HG03521 (cell line): ENCODE results near the gene KRTAP24-1.

Experiments
- ATAC-seq: cut with Tn5 transposase; IDR thresholded peaks from one replicate; pipeline ENCODE4 v1.9.1; 2021; ENCODE audit warnings: mild to moderate bottlenecking, moderate library complexity; ENCODE audit not compliant: unreplicated experiment

The KRTAP24-1 gene, protein sequence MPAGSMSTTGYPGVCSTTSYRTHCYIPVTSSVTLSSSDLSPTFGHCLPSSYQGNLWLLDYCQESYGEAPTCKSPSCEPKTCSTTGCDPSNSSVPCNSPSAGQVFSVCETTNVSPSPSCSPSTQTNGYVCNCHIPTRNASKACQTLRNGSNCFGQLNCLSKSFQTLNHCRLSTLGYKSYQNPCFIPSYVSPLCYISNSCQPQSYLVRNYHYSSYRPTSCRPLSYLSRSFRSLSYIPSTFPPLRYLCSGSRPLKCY

DNA sequence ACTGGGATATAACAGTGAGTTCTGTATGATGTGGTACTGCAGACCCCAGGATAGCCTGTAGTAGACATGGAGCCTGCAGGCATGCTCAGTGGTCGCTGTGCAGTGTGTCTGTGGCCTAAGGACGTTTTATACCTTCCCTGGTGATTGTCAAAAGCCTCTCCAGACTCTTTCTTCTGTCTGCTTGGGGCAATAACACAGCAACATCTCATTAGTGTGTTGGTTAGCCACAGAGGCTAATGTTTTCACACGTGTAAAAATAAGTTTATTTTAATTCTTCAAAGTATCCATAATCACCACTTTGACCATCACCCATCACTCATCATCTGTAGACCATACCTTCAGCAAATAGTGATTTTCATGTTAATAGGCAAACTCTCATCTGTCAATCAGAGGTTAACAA, at the start of gene KRTAP24-1:
KRTAP24-1 (minus strand) TSS at position 101 of the 400 bp plus-strand sequence; CDS start at position 83, 18 bp downstream.
- no peak for ATAC-seq

DNA sequence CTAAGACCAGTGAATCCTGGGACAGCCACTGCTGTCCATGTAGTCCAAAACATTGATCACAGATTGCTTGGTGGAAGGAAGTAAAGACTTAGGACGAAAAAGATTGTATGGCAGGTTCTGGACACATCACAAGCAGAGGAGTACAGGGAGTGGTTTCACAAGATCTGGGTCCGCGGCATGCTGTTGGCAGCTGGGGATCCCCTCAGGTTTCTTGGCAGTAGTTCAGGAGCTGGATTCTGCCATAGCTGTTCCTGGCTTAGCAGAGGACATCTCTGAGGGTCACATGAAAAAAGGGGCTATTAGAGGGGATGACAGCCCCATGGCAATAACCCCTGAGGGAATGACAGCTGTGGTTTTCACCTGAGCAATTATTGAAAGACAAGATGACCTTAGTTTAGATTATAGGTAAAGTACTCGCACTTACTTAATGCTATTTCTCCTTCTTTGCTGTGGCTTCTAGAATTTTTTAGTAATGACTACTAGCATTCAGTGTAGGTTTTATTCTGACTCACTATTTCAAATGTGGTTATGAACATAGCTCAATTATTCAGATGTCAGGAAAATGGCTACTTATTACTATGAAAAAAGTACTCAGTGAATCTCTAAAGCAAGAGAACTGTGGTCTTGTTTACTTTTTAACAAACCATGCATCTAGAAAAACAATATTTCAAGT, 46.6 kb upstream of the KRTAP24-1 start:
- ATAC-seq: no peak

DNA sequence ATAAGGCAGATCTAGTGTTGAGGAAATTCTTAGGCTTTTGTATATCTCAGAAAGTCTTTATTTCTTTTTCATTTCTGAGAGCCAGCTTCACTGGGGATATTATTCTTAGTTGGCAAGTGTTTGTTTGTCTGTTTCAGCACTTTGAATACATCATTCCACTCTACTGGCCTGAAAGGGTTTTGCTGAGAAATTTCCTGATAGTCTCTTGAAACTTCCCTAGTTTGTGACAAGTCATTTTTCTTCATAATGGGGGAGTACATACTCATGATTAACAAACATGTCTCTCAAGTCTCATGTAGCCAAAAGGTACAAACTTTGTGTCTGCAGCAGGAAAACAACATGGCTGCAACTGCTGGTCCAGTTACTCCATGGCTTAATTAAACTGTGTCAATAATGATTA, 43.6 kb upstream of the KRTAP24-1 start:
- no peak for ATAC-seq

DNA sequence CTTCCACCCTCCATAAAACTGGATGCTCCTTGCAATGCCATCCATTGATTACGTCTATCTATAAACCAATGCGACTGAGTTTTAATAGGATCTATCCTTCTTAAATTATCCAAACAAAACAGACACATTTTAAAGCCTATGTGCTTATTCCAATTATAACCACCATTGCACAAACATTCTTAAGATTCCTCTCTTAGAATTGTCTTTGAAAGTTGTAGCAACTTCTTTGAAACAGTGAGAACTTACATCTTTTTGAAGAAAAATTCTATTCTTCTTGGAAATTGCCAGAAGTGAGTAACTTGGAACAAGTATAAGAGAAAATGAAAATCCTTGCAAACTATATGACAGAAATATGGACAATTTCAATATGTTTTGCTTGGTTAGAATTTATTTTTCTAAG, 37.5 kb upstream of the KRTAP24-1 start, which contains the start of gene KRTAP26-1:
KRTAP26-1 (minus strand) TSS at position 101 of the 400 bp plus-strand sequence. CDS start 280 bp downstream, outside the sequence.
- ATAC-seq: no peak

DNA sequence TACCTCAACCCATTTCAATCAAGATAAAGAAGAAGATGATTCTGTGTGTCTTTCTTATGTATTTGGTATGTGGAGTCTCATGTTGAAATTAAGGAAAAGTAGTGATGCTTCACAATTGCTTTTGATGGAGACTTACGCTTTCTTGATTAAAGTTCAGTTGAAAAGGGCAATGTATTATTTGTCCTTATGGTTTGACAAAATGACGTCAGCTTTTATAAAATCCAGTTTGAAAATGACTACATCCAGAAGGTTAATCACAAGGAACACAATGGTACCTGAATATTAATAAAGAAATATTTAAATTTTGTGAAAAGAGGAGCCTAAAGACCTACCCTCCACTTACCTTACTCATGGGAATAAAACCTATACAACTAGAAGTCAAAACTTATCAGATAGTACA, 33.0 kb upstream of the KRTAP24-1 start:
- ATAC-seq: no peak

DNA sequence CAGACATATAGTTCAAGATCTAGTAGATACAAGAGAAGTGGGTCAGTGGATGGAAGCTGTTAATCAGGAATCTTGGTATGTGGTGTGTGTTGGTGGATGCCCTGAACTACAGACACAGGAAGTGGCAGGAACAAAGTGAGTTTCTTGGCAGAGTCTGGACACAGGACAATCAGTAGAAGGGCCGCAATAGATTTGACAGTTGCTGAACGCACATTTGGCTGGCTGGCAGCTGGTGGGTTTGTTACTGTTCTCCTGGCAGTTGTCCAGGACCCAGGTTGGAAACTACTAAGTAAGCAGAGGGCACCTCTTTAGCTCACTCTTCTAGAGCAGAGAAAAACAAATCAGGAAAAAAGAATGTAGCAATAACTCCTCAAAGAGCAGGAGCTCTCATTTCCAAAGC, 24.1 kb upstream of the KRTAP24-1 start:
- no peak for ATAC-seq

DNA sequence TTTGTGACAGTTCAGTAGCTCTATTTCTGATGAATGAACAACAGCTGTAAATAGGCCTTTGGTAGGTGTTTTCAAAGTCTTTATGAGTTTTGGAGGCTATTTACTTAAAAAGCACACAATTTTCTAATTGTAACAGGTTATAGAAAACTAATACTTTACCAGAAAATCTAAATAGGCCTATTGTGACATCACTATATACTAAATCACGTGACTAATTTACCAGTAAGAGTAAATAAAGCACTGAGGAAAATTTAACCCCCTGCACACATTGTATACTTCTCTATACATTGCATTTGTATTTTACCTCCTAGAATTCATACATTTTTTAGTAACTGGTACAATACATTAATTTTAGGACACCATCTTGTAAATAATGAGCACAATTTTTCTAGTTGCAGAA, 22.4 kb upstream of the KRTAP24-1 start:
- ATAC-seq: no peak

DNA sequence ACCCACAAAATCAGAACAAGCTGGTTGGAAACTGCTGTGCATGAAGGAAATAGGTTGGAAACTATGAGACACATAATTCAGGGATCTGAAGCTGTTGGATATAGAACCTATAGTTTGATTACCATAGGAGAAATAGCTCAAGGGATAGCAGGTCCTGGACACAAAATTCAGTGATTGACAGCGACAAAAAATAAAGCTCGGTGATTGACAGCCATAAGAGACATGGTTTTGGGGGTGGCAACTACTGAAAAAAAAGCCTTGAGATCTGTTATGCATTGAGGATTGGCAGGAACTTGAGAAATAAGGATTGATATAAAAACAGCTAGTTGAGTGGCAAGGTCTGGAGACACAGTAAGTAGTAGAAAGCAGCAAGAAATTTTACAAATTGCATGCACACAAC, 6.5 kb upstream of the KRTAP24-1 start, which contains the start of gene KRTAP25-1:
KRTAP25-1 (minus strand) TSS at position 300 of the 400 bp plus-strand sequence; CDS start at position 276, 24 bp downstream.
- no peak for ATAC-seq

DNA sequence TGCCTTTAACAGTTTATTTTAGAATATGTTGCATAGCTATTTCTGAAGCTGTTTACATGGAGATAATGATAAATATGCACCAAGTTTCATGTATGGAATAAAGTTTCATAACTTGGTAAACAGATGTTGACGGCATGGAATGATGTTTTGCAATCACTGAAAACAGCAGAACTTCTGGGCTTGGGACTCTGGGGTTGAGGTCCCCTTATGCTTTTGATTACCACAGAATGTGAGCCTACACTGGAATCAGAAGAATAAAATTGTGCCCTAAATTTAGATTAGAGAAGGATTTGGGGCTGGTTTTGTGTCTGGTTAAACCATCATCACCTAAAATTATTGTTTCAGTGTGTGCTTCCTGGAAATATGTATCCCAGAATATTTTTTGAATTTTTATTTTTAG, 11.1 kb downstream of the KRTAP24-1 start:
- no peak for ATAC-seq

DNA sequence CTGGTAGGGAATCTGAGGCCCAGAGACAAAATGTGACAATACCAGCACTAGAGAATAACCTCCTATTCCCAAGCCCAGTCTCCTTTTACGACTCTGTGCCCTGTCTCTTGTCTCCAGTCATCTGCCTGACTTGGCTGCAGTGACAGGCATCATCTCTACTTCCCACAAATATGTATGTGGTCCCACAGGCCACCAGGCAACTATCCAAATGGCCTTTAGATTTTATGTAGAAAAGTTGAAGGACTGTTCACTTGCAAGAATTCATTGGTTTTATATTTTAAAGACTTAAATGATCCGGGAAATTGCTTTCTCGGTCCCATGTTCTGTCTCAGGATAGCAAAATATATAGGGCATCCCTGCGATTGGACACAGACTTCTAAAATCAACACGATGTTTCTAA, 11.6 kb downstream of the KRTAP24-1 start:
- no peak for ATAC-seq

DNA sequence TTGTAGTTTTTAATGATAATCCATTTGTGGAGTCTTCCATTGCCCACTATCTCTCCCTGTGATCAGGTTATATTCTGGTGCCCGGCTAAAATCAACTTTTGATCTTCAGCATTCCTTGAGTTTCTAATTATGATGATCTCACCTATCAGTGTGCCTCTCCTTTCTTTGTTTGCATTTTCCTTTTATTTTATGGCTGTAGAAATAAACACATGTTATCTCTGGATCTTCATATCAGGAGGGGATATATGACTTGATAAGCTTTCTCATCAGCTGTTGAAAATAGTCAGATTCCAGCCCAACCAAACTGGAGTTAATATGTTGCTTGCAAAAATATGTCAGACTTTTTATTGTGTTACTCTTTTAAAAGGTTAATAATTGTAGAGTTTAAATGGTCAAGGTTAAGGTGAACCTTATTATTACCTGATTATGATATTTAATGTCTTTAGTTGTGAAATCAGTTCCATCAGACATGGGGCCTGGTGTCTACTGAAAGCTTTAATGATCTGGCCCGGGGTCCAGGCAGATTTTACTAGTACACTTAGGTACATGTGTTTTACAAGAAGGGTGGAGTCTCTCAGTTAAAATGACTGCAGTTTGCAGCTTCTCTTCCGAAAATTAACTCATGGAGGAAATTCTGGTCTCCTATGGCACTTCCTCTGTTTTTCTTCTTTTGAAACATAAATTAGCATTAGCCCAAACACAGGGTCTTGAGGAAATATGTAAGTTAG, 12.8 kb downstream of the KRTAP24-1 start:
- ATAC-seq: no peak

DNA sequence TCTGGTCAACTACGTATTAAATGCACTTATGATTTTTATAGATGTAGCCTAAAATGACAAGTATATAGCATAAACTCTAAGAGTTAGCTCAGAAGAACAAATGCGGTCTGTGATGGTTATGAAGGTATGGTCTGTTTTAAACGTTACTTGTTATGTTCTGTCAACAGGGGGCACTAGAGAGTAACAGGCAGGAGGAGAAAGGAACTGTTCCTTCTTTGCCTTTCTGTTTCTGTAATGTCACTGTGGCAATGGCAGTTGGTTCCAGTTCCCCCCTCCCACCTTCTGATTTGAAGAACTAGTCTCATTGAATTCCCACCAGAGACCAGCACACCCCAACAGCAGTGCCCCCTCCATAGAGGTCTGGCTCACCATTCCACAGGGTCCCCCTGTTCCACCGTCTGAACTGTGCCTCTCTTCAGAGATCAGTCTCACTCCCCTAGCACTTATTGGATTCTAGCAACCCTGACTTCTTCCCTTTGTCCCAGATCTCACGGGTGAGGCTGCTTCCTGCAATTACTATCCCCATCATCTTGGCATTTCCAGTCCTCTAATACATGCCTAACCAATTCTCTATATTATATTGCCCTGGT, 14.0 kb downstream of the KRTAP24-1 start:
- ATAC-seq: no peak

DNA sequence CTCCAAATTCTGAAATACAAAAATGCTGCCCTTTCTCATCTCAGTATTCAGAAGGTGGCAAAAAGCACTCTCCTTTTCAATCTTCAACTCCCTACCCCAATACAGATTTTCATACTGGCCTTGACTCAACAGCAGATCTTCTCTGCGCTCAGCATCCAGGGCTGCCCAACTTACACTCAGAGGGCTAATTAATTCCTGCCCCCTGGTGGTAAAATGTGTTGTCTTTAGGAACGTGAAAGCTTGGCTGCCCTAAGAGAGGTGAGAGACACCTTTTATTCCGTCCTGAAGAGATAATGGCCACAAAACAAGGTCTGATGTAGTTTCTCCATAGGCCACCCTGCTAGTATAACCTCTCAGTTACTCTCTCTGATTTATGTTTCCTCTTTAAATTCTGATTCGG, 25.0 kb downstream of the KRTAP24-1 start:
- ATAC-seq: no peak

DNA sequence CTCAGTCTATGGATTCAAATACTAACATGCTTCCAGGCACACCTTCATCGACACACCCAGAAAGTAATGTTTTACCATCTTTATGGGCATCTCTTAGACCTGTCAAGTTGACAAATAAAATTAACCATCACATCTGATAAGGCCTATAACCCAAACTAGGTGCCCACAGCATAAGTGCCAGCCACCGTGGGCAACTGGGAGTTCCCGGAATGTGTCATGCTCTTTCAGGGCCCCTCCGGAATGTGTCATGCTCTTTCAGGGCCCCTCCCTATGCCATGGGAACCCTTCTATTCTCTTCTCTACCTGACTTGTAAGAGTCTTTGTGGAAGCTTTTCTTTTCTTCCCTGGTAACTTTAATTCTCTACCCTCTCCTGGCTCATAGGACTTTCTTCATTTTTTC, 26.6 kb downstream of the KRTAP24-1 start:
- no peak for ATAC-seq

DNA sequence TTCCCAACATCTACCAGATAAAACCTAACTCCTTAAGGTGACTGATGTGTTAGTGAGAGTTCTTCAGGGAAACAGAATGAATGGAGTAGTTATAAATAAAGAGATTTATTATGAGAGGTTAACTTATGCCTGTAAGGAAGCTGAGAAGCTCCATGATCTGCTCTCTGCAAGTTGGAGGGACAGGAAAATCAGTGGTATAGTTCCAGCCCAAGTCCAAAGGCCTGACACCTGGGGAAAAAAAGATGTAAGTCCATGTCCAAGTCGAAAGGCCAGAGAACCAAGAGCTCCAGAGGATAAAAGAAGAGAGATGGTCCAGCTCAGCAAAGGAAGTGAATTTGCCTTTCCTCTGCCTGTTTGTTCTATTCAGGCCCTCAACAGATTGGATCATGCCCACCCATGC, 27.1 kb downstream of the KRTAP24-1 start:
- ATAC-seq: no peak

DNA sequence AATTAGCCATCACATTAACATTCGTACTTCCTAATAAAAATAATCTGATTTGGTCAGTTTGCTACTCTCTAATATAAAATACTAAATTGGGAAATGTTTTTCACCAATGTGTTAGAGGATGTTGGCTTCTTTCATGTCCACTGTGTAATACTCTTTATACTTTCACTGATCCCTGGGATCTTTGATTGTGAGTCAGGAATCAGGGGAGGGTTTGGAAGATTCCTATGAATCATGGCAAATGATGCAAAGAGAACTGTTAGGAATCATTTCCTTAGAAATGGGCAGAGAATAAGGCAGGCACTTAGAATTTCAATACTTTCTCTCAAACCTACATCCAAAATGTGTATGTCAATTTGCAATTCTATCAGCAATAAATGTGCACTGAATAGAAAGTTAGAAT, 31.0 kb downstream of the KRTAP24-1 start:
- ATAC-seq: no peak

DNA sequence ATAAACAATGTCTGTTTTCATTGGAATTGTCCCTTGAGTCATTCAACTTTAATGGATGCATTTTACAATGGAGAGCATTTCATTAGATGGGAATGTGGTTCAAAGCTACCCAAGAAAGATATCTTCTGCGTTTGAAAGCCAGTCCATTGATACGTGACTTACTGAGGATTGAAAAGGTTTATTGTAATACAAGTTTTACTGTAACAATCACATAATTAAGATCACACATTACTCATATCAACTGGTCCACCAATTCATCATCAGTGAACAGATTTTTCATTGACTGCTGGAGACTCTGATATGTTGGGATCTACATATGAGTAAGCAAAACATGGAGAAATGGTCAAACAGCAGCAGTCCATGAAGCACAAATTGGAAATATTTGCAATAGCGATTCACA, 32.8 kb downstream of the KRTAP24-1 start:
- ATAC-seq: no peak

DNA sequence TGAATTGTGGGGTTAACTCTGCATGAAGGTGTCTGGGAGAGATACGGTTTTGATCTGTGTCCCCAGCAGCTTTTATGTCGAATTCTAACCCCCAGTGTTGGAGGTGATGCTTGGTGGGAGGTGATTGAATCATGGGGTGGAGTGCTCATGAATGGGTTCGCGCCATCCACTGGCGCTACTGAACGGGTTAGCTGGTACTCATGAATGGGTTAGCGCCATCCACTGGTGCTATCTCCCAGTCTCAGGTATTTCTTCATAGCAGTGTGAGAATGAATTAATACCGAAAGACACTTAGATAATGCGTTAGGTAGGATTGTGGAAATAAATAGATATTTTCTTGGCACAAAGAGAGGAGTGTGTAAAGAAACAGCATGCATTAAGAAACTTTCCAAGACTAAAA, 33.9 kb downstream of the KRTAP24-1 start:
- no peak for ATAC-seq

DNA sequence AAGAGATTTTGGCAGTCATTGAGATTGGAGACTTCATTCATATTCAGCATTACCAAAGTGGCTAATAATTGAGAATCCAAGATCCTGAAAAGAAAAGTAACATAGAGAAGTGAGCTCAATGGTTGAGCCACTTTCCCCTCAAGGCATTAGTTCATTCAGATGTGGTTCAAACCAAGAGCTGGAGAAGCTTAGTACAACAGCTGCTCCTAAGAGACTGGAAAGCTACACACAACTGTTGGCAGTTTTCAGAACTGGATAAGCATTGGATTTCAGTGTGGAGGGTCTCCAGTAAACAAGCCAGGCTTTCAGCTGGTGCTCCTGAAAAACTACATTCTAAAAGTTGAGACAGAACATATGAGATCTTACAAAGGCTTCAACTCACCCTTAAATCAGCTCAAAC, 37.7 kb downstream of the KRTAP24-1 start:
- no peak for ATAC-seq

DNA sequence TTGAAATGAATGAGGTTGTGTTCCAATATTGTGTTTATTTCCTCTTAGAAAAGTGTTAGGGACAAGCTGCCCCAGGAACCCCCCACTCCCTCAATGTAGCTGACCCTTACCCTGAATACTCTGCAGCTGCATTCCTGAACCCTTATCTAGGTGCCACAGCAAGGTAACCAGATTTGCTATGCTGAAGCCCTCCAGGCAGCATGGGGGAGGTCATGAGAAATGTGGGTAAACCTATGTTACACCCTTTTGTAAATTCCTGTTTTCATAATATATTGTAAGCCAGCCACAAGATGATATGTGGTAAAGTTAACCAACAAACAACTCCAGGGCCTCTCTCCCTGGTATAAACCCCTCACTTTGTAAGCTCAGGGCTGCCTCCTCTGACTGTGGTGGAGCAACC, 39.1 kb downstream of the KRTAP24-1 start:
- ATAC-seq: no peak

DNA sequence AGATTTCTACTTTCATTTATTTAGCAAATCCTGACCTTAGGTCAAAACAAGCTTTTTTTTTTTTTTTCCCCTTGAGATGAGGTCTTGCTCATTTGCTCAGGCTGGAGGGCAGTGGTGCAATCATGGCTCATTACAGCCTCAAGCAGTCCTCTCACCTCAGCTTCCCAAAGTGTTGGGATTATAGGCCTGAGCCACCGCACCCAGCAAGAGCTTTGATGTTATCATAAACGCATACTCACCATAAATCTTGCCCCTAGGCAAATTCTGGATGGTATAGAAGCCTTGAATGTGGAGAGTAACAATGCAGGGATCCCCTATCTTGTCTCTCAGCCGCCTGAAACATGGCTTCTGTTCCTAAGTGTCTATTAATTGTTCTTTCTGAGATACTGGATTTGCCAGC, 42.1 kb downstream of the KRTAP24-1 start:
- no peak for ATAC-seq
